HG03039 (cell line): ENCODE measurements around the gene USP7.

Experiments
- ATAC-seq: cut with Tn5 transposase; IDR thresholded peaks from one replicate; pipeline ENCODE4 v1.9.1; 2021; ENCODE audit warnings: mild to moderate bottlenecking, moderate library complexity; ENCODE audit not compliant: unreplicated experiment

USP7 gene

DNA sequence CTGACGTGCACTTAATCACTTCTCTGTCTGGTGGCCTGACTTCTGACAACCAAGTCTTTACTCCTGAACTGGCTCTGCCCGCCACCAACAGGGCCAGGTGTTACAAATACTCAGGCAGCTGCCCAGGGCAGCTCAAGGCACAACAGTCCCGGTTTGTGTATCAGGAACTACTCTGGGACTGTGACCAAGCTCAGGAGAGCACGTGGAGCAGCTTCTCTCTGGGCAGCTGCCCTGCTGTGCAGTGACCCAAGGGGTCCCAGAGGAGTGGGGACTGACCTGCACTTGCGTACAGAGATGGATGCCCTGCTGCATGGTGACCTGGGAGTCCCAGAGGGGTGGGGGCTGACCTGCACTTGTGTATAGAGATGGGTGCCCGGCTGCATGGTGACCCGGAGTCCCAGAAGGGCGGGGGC is 59.7 kb downstream of the USP7 start:
- no peak for ATAC-seq

DNA sequence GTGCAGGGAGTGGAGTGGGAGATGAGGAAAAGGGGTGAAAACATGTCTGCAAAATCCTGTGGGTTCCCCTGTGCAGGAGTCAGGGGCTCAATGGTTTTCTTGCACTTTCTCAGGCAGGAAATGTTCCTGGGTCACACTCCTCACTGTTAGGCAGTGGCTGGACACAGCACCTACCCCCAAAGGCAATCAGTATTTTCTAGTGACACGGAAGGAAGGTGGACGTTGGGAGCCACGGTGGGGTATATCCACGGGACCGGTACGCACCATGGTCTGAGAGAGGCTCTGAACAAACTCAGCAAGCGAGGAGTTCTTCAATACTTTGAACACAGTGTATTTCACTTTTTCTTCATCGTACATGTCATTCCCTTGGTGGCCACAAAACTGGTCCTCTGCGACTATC is 60.7 kb downstream of the USP7 start:
- no peak for ATAC-seq

- ATAC-seq, result no peak
These were observed 62.3 kb downstream of the USP7 start for GRCh38 chr16:8901320-8901861.

- ATAC-seq, result no peak
These were observed 63.4 kb downstream of the USP7 start for GRCh38 chr16:8900343-8900742.

- ATAC-seq, result no peak
These were observed 63.9 kb downstream of the USP7 start for GRCh38 chr16:8899709-8900317.

DNA sequence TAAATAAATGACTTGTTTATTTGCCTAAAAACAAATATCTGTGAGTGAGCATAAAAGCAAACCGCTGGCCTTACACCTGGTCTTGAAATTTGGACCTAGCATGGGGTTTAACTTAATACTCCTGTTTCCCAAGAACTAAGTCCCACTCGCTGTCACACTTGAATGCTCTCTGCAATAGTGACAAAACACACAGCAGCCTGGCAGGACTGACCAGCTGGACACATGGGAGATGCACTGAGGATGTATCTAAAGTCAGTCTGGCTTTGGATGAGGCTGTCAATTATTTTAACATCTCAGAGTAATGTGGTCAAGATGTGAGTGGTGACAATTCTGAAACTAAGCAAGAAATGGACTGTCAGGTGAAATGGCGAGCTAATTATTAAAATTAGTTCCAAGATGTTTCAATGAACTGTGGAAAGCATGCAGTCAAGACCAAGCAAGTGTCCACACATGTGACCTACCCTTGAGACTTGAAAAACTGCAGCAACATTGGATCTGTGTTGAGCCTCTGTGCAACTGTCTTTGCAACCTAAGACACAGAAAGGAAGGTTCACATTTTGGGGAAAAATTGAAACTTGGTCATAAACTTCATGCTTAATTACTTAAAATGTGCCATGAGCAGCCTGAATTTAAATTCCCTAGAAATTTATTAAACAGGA is 64.9 kb downstream of the USP7 start:
- ATAC-seq, result no peak

GRCh38 chr16:8894736-8895334 is 68.9 kb downstream of the USP7 start:
- no peak for ATAC-seq

DNA sequence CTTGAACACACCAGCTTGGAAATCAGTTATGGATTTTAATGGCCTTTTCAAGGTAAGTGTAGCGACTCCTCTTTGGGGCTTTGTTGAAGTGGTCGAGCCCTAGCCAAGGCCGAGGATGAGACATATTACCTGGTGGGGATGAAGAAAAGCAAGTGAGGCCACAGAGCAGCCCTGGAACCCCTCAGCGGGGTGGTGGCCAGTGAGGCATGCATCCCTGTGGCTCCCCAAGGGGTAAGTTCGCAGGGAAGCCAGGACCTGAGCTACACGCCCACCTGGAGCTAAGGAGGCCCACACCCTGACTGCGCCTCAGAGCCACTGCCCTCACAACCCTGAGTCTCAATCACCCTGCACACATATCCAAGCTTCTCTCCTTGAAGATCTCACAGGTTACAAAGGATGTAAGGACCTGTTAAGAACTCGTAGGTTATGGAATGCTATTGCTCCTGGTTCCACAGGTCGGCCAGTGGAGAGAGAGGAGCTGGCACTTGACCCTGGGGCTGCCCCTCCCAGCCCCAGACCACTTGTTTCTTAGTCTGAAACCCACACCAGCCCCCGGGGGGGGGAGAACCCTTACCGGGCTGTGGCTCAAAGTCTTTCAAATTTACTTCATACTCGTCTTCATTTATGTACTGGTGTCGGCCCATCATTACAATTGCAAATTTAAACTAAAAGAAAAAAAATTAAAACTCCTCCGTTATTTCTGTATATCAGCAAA is 69.6 kb downstream of the USP7 start:
- no peak for ATAC-seq

DNA sequence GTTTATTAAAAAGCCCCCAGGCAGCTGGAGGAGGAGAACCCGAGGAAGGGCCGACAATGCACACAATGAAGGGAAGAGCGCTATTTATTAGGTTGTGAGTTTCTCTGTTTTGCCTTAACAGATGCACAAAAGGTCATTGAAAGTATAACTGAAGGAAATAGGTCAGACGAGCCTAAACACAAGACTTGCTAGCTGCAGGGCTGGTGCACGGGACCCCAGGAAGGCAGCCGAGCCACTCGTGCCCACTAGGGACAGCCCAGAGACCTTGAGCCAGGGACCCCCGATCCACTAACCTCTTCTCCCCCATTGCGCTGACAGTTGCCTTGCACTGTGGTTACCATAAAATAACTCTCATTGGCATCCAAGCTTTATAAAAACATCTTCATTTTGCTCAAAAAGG is 70.3 kb downstream of the USP7 start:
- ATAC-seq, result no peak

DNA sequence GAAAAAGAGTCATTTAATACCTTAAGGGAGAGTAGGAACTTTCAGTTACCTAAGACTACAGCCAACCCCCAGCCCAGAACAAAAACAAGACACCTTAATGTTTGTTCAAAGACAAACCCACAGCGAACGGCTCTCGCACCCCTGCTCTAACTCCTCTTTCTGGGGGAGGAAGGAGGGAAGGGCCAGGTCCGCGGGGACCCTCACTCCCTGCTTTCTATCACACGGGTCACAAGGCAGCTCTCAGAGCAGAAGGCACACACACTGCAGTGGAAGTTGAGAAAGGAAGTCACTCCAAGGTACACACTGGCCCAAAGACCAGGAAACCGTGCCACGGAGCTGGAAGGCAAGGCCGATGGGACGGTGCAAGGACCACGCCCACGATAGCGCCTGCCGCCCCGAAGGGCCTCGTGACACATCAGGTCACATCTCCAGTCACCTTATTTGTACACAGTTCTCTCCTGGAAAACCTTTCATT is 71.6 kb downstream of the USP7 start:
- peak; percentile 25 for ATAC-seq

GRCh38 chr16:8890549-8890921 is 73.2 kb downstream of the USP7 start:
- ATAC-seq, result no peak

GRCh38 chr16:8889893-8890548 is 73.7 kb downstream of the USP7 start:
- ATAC-seq, result no peak

DNA sequence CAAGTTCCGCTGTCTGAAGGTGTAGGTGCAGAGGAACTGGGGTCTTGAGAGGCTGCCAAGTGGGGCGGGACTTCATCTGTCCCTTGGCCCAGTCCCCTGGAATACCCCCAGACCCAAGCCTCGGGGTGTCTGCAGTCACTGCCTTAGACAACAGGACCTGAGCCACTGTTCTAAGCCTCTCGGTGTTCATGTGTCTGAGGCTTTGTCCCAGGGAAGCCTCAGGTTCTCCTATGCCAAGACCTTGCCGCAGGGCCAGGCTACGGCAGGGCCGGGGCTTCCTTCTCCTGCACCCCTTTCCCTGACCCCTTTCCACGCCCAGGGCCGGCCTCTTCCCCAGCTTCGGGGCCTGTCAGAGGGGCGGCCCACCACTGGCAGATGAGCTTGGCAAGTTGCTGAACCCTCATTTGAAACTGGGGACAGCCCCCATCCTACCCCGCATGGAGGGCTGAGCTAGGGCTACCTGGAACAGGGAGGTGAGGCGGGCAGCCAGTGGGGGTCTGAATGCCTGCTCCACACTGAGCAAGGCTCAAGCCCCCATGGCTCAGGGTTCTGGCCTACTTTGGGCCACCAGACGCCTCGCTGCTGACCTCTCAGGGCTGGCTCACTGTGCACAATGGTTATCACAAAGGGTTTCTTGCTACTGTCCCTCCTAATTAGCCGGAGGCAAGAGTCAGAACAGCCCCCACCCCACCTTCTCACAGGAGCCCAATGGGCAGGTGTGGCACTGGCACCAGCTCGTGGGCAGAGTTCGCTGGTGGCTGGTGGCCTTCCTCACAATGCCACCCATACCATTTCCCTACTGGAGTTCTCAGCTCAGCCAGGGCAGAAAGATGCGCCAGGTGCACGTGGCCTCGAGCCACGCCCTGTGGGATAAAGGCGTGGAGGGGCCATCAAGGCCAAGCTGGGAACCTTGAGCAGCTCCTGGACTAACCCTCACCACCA is 74.5 kb downstream of the USP7 start:
- ATAC-seq, result no peak

GRCh38 chr16:8887952-8888560 is 75.7 kb downstream of the USP7 start:
- ATAC-seq, result no peak

DNA sequence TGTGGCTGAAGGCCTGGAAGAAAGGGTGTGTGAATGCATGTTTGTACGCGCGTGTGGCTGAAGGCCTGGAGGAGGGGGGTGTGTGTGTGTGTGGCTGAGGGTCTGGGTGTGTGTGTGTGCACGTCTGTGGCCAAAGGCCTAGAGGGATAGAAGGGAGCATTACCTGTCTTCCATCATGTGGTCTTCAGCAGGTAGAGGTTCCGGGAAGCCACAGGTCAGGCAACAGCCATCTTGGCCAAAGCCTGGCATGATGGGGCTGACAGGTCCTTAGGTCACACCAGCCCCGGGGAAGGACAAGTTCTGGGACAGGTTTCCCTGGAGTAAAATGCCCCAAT is 76.3 kb downstream of the USP7 start:
- no peak for ATAC-seq

DNA sequence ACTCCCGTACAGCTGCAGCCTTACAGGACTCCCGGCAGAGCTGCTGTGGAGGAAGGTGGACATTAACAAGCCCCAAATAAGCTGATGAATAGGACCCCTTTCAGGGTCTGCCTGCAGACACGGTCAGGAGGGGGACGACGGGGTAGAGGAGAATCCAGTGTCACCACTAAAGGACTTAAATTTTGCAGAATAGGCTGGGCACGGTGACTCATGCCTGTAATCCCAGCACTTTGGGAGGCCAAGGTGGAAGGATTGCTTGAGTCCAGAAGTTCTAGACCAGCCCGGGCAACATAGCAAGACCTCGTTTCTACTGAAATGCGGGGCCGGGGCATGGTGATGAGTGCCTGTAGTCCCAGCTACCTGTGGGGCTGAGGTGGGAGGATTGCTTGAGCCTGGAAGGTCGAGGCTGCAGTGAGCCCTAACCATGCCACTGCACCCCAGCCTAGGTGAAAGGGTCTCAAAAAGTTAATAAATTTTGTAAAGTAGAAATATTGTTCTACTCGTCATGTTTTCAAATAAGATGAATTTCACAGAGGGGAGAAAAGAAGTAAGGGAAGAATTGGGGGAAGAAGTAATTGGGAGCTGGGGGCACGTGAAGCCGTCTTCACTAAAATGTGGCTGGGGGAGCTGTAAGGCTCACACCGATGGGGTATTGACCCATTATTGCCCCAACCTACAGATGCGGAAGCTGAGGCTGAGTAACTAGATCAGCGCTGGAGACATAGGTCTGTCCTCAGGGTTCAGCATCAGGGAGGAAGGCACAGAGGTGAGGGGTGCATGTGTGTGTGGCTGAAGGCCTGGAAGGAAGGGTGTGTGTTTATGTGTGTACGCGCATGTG is 76.9 kb downstream of the USP7 start:
- ATAC-seq, result no peak

- ATAC-seq, result no peak
These were observed 77.8 kb downstream of the USP7 start for GRCh38 chr16:8885674-8886592.
